C4-2B (cell line): Measurements from ENCODE around the gene EMP1.

Experiments used
- H3K27ac ChIP-seq: fragments of 450-650 bp; 2 replicates; pipeline ENCODE4 v1.5.1; 2017
- ZFX ChIP-seq: fragments of 450-650 bp; IDR thresholded peaks from 2 replicates; pipeline ENCODE4 v1.6.1; 2017
- TF ChIP-seq, protein P1 (sequence below): fragments of 450-650 bp; conservative IDR thresholded peaks from 2 replicates; pipeline ENCODE4 v1.5.1; 2017; ENCODE audit warnings: mild to moderate bottlenecking

EMP1 gene

DNA sequence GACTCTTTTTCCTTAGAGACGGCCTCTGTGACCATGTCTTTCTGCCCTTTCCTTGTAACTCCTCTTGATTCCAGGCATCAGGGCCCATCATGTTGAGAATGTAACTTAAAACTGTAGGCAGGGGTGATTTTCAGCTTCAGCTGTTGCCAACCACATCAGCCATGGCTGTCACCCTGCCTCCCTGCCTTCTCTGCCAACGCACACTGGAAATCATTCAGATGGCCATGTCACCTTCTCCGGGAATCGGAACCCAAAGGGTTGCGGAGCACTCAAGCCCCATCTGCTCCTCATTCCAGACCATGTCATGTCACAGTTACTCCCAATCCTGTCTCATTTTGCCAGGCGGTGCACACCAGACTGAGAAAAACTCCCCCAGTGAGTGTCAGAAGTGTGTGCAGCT is 72.1 kb downstream of the EMP1 start:
- no peak for TF ChIP-seq ZFX
- TF ChIP-seq, protein P1, sequence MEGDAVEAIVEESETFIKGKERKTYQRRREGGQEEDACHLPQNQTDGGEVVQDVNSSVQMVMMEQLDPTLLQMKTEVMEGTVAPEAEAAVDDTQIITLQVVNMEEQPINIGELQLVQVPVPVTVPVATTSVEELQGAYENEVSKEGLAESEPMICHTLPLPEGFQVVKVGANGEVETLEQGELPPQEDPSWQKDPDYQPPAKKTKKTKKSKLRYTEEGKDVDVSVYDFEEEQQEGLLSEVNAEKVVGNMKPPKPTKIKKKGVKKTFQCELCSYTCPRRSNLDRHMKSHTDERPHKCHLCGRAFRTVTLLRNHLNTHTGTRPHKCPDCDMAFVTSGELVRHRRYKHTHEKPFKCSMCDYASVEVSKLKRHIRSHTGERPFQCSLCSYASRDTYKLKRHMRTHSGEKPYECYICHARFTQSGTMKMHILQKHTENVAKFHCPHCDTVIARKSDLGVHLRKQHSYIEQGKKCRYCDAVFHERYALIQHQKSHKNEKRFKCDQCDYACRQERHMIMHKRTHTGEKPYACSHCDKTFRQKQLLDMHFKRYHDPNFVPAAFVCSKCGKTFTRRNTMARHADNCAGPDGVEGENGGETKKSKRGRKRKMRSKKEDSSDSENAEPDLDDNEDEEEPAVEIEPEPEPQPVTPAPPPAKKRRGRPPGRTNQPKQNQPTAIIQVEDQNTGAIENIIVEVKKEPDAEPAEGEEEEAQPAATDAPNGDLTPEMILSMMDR = no peak
- no peak overlapping the region for H3K27ac ChIP-seq
